CD4-positive, alpha-beta T cell treated with Interleukin-12 subunit alpha and Interleukin-12 subunit beta, for 1 hour (primary cell): ENCODE data around the gene CCDC3.
"Not testable (repeated sequence)": the region's sequence is repeated elsewhere in the genome, so short reads cannot be mapped to it uniquely, and the experiment has no call there.

ENCODE experiments used
- DNase-seq: peaks from one replicate; pipeline ENCODE4 v3.0.0-alpha.2; 2020

Gene CCDC3

DNA sequence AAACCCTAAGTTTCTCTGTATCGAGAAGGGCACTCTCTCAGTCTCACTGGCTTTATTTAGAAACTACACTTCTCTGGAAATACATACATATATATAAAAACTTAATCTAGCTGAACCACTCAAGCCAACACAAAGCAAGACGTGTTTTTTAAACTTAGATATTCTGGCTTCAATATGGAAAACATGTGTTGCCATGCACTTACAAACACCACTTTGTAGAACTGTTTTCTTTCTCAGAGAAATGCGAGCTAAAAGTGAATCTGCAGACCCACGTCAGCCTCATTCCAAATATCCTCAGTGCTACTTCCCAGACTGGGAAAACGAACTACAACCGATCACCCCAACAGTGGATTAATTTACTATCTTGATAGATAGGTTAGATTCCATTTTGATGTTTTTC is 1.7 kb downstream of the CCDC3 start:
- no peak for DNase-seq

DNA sequence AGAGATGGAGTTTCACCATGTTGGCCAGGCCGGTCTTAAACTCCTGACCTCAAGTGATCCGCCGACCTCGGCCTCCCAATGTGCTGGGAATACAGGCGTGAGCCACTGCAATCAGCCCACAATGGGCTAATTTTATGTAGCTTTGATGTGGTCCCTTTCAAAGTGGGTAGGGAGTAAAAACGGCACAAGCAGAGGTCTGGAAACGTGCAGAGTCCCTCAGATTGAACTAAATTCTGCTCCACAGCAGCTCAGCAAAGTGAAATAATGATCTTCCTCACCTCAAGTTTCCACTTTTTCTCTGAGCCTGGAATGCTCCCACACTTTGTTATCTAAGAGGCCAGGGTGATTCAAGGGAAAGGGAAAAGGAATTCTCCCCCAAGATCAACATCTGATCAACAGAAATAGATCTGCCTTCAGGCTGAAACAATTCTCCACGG is 6.1 kb downstream of the CCDC3 start:
- DNase-seq, result no peak

DNA sequence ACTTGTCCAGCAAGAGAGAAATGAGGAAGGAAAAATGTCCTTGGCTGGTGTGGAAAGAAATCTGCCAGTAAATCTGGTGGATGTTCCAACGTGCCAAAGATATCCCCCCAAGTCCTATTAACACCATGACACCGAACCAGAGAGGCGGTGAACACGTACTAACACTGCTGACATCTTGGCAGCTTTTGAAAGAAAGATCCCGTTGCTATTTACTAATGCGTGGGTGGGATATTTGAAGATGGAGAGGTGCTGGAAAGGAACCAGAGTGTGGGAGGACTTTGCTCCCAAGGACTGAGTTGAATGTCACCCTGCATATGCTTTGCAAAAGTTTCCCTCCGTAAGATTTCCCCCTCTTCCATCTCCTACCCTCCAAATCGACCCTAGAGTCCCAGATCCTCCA is 7.9 kb downstream of the CCDC3 start:
- DNase-seq, result no peak

DNA sequence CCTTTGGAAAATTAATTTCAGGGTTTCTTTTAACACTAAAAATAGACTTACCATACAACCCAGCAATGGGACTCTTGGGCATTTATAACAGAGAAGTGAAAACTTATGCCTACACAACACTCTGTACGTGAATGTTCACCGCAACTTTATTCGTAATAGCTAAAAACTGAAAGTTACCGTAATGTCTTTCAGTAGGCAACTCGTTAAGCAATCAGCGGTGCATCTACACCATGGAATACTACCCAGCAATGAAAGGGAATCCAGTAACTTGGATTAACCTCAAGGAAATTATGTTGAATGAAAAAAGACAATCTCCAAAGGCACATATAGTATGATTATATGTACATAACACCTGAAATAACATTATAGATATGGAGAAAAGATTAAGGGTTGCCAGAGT is 16.2 kb downstream of the CCDC3 start:
- no peak for DNase-seq

DNA sequence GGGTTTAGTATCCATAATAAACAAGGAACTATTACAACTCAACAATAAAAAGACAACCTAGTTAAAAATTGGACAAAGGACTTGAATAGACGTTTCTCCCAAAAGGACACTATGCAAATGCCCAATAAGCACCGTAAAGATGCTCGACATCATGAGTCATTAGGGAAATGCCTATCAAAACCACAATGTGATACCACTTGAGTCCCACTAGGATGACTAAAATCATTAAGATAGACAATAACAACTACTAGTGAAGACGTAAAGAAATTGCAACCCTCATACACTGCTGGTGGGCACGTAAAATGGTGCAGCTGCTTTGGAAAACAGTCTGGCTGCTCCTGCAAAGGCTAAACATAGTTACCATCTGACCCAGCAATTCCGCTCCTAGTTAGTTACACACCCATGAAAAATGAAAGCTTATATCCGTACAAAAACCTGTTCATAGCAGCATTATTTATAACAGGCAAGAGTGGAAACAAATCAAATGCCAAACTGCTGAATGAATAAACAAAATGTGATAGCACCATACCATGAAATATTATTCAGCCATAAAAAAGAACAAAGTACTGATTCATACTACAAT is 17.3 kb downstream of the CCDC3 start:
- no peak for DNase-seq

DNA sequence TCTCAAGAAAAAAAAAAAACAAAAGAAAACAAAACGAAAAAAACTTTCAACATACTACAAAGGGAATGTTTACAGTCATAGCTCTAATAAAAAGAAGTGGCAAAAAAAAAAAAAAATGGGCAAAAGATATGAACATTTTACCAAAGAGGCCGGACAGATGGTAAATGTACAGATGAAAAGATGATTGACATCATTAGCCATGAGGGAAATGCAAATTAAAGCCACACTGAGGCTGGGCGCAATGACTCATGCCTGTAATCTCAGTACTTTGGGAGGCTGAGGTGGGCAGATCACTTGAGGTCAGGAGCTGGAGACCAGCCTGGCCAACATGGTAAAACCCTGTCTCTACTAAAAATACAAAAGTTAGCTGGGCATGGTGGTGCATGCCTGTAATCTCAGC is 17.9 kb downstream of the CCDC3 start:
- not testable (repeated sequence) for DNase-seq

DNA sequence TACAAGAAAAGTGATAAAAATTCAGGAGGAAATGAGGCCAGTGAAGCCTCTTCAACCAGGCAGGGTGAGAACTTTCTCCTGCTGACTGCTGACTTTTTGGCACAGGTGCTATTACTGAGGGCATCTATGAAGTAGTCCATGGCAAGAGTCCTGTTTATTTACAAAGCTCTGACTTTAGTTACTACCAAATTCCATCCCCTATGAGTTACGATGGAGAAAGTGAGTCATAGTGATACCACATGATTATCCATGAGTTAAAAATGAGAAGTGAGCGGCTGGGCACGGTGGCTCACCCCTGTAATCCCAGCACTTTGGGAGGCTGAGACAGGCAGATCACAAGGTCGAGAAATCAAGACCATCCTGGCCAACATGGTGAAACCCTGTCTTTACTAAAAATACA is 19.9 kb downstream of the CCDC3 start:
- no peak for DNase-seq

DNA sequence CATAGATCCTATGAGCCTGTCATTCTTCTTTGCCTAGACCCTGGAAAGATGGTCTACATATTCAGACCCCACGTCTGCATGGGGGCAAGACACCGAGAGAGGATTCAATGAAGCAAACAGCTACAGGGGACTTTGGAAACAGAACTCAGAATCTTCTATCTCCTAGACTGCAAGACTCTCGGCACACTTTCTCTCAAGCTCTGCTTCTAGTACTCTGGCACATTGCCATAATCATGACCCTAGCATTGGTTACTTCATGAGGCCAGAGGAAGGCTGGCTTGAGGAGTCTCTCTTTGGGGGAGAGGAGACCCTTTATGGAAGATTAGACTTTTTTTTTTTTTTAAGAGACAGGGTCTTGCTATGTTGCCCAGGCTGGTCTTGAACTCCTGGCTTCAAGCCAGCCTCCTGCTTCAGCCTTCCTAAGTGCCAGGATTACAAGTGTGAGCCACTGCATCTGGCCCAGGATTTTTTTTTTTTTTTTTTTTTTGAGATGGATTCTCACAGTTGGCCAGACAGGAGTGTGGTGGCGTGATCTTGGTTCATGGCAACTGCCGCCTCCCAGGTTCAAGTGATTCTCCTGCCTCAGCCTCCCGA is 20.7 kb downstream of the CCDC3 start:
- no peak for DNase-seq

DNA sequence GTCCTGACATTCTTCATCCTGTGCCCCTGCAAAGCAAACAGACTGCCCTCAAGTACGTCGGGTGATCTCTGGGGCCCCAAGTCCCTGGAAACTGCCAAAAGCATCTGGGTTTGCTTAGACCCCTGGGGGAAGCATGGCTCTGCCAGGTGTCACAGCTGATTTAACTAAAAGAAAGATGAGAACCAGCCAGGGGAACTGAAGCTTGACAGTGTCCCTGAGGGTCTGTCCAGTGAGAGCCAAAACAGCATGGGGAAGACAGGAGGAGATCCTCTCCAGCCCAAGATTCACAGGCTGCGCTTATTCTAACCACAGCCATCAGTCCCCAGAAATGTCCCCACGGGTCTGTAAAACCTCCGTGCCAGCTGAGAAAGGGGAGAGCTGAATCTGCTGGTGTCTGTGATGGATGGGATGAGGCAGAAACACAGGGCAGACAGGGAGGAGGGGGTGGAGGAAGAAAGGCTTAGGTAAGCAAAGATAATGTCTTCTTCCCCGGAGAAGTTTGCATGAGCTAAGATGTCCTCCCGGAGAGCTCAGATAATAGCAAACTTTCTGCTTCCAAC is 21.3 kb downstream of the CCDC3 start:
- DNase-seq, result no peak

DNA sequence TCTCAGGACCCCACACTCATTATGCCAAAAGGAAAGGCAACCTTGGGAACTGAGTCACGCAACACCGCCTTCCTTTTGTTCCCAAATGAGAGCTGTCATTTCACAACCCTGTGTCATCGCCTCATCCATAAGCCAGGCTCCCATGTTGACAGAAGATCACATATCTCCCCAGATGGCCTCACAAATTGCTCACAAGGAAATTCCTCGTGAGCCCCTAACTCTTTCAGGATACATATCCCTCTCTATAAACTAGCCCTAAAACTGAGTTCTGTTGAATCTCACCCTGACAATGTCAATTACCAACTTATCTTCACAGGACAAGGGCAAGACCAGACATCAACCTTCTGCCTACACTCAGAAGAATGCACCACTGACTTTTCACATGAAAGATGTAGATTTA is 22.6 kb downstream of the CCDC3 start:
- no peak for DNase-seq

DNA sequence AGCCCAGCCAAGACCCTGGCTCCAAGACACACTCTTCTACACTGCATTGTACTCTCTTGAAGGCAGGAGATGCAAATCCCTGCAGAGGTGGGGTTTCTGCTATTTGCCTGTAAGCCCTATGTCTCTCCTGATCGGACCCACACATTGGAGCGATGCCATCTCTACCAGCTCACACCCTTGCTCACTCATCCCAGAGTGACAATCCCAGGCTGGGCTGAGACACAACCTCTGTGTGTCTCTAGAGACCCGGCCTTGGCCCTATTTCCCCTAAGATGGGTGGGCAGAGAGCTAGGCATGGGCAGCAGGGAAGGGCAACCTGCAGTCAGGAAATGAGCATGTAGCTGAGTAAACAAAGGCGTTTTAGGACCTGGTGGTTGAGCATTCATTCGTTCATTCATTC is 25.6 kb downstream of the CCDC3 start:
- no peak for DNase-seq

DNA sequence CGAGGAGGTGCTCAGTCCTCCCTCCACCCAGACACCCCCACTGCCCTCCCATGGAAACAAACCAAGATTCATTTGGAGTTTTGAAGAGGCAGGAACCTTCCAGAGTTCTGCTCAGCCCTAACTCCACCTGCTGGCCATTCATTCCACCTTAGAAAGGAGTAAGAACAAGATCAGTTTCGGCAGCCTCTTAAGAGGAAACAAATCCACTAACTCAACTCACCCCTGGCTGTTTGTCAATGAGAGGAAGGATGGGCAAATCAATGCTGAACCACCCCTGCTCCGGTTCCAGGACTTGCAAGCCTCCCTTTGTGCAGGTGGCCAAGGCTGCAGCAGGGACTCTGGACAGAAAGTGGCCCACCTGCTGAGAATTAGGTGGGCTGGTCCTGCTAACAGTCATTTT is 26.2 kb downstream of the CCDC3 start:
- no peak for DNase-seq

DNA sequence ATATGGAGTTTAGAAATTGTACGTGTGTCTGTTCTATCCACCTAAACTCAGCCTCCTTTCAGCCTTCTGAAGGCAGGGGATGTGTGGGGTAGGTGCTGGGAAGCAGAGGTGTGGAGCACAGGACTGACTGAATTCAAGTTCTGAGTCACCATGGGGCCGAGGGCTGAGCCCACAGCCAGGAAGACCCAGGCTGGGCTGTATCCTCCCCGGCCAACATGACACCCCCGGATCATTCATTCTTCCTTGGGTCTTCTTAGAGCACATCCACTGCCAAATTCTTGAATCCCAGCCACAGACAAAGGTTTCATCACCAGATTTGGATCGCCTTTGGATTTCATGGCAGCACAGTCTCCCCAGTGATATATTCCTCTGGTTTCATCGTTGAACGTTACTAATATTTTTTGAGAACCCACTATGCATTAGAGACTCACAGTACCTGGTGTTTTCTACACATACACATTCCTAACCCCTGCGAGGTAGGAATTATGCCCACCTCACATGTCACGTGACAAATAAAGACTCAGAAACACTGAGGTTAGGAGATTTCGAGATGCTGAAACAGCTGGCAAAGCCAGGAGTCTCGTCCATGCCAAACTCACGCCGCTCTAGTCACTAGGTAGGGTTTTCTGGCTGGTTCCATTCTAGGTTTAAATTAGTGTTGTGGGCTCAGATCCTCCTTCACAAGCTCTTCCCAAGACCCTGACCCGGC is 26.9 kb downstream of the CCDC3 start:
- no peak for DNase-seq

DNA sequence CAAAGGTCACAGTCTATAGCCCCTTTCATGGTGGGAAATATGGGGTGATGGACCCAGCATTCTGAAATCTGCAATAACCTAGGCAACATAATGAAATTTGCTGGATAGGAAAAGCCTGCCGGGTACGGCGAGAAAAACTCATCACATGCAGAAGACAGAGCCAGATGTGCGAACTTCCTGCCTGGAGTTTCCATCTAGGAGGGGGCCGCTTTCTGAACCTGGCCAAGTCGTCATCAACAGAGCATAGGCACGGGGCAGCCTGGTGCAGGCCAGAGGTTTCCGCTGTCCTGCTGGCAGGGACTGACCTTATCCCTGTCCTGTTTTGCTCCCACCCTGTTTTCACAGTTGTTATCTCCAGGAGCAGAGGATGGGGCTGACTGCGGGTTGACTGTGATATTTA is 27.4 kb downstream of the CCDC3 start:
- no peak for DNase-seq

DNA sequence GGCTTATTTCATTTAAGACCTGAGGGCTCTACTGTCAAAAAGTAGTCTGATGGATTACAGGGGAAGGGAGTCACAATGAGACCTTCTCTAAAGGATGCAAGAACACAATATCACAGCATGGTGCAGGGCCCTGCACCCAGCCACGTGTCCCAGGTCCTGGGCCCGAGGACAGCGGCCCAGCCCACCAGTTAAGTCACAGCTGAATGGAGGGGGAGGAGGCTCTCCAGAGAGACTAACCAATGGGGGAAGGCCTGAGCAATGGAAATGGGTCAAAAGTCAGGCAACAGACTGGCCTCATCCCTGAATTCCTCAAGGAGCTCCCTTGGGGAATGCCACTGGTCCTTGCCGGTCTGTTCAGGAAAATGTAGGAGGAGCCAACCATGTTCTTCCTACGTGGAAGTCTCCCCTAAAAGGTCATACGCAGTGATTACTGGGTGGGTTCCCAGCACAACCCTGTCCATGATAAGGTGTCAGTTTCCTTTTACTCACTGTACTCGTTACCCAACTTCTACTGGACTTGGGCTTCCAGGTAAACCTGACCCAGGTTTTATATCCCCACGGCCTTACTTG is 28.3 kb downstream of the CCDC3 start:
- no peak for DNase-seq

DNA sequence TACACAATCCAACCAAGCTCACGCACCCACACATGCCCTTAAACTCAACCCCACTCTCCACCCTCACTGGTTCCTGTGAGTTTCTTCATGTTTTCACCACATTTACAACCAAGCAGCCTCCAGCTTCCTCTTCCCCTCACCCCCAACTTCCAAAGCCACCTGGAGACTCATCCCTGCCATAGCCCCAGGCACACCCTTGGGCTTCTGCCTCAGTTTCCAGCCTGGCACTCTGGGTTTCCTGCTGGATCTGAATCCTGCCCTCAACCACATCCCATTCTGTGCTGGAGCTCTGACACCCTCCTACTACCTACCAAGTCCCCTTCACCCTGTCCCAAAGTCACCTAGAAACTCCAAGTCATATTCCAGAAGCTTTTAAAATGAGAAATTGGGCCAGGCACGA is 29.4 kb downstream of the CCDC3 start:
- no peak for DNase-seq

DNA sequence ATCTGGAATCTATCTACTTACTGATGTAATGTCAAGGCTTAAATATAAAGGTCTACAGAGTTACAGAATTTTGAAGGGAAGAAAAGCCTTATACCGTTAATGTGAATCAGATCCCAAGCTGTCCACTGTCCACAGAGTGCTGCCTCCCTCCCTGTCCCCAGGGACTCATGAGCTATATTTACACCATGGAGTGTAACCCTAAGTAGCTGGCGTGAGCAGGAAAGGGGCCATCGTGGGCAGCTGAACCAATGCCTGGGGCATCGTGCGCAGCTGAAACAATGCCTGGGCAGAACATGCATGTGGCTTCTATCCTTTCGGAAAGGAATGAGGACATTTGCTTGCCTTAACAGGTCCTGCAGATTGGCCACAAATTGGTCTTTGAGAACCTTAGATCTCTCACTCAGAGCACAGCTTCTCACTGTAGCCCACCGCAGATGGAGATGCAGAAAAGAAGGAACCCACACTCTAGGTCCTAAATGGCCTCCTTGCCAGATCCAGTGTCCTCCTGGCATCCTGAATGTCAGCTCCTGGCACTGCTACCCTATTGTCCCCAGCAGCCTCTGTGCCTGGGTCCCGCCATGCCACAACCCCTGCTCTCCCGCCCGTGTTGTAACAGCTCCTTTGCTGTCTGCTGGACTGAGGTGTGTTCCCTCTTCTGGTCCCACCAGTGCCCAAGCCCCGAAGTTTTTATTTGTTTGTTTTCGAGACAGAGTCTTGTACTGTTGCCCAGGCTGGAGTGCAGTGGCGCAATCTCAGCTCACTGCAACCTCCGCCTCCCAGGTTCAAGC is 30.3 kb downstream of the CCDC3 start:
- no peak for DNase-seq

DNA sequence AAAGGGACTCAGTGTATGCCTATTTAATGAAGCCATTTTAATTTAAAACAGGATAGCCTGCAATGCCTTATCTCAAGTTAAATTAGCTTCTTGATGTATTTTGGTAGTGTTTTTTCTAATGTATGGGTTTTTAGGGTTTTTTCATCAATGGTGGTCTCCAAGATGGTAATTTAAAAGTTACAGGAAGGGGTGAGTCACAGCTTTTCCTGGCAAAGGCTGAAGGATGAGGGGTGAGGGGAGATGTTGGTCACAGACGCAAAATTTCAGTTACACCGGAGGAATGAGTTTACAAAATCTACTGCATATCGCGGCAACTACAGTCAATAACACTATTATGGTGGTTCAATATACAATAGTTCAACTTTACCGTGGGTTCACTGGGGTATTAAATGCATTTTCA is 31.6 kb downstream of the CCDC3 start:
- DNase-seq, result no peak

DNA sequence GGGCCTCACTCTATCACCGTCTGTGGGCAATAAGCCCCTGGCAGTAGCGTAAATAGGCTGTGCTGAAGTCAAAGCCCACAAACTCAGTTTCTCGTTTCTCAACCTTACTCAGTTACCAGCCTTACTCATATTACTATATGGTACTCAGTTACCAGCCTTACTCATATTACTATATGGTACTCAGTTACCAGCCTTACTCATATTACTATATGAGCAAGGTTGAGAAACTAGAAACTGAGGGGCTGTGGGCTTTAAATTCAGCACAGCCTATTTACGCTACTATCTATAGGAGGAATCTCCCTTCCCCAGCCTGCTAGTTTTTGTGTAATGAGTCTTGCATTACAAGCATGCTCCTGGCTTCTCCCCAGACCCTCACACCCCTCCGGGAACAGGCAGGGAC is 35.4 kb downstream of the CCDC3 start:
- no peak for DNase-seq

DNA sequence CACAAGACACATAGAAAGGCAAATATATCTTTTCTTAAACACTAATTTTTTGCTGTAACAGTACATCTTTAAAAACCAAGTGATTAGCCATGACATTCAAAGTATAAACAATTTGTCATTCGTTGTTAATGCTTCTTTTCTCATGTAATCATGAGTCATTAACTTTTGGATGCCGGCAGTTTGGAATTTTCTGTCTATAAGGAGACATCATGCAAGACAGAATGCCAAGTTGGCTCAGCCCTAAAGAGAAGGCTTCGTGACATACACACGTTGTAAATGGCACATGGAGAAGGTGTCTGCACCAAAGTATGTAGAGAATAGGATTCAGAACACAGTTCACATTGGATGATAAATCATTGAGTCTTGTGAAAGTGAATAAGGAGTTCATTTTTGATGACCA is 35.9 kb downstream of the CCDC3 start:
- no peak for DNase-seq

DNA sequence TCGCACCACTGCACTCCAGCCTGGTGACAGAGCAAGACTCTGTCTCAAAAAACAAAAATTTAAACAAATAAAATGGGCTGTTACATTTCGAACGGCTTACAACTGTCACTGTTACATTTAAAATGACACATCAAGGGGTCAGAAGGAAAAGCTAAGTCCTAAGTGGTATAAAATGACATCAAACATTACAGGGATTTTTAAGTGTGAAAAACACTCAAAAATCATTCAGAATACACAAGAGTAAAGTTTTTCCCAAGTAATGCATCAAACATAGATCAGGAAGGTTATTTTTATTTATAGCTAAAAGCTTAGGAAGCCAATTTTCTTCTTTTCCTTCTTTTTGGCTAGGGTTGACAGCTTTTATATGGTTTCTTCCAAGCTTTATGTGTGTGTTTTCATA is 39.0 kb downstream of the CCDC3 start:
- no peak for DNase-seq

DNA sequence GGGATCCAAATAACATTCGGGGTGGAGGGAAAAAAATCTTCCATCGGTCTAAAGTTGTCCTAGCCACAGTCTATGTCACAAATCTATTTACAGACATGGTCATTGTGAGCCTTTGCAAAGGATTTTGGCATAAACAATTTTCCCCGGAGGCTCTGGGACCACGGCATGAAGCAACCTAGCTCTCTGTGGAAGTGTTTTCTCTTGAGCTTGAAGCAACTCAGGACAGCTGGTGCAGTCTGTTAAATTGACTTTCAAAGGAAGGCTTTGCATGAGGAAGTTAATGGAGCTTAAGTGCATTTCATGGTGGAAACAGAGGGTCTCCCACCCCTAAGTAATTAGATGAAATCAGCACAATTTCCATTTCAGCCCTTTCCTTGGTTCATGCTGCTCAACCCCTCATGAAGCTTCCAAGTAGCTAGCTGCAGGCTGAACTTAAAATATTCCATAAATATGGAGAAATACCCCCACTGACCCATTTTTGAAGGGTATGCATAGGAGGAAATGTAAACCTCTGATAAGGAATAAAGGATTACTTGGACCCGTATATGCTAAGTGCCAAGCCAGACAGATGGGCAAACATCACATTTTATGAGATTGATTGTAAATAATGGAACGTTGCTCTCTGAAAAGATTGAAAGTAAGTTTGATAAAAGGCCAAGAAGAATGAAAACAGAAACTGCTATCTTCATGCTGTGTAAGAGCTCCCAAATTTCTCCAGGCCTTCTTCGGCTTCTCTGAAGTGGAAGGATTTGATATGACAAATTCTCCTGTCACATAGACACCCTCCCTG is 39.9 kb downstream of the CCDC3 start:
- no peak for DNase-seq
